Measurements from ENCODE around the gene CRELD2.

The CRELD2 gene

DNA sequence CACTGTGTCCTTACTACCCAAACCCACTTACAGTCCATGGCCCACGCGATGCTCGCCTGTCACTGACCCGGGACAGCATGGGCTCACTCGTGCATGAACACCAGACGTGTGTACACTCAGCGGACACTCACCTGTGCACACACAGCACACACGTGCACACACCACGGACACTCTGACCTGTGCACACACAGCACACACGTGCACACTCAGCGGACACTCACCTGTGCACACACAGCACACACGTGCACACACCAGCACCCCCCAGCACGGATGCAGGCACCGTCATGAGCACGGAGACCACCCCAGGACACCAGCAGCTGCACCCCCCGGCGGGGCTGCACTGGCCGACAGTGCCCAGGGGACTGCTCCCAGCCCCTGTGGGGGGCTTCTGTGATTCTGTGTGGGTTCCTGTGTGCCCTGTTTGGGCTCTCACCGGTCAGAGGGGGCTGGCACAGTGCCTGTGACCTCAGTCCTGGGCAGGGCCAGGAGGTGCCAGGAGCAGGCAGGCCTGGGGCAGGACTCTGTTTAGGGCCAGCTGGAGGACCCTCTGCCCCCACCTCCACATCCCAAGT, 20.2 kb downstream of the CRELD2 start:
- Histone ChIP-seq H2AFZ (ENCODE audit: low read depth, low read length, severe bottlenecking) (no peak overlapping the region), H3K9me2 (replicated peaks; ENCODE audit: insufficient read depth, low read length) (no peaks in the 10 kb centered on the region), H4K20me1 (ENCODE audit: low read depth, low read length) (no peaks in the 10 kb centered on the region), H3K4me2 (ENCODE audit: low read depth, low read length, poor library complexity, severe bottlenecking) (no peak overlapping the region), H3K4me3 (ENCODE audit: insufficient read depth, low read length, poor library complexity, severe bottlenecking) (no peak overlapping the region), H3K27me3 (ENCODE audit: low read length) (no peaks in the 10 kb centered on the region), H3K36me3 (ENCODE audit: low read length) (no peaks in the 10 kb centered on the region), H3F3A (ENCODE audit: insufficient read depth) (no peaks in the 10 kb centered on the region), H3K27ac (ENCODE audit: low read depth, low read length) (no peak overlapping the region), H3K9me3 (ENCODE audit: insufficient read depth, low read length) (no peaks in the 10 kb centered on the region), H3K9ac (ENCODE audit: low read length) (no peak overlapping the region), H3K79me2 (ENCODE audit: insufficient read depth, low read length) (no peaks in the 10 kb centered on the region)
- TF ChIP-seq, protein P1, sequence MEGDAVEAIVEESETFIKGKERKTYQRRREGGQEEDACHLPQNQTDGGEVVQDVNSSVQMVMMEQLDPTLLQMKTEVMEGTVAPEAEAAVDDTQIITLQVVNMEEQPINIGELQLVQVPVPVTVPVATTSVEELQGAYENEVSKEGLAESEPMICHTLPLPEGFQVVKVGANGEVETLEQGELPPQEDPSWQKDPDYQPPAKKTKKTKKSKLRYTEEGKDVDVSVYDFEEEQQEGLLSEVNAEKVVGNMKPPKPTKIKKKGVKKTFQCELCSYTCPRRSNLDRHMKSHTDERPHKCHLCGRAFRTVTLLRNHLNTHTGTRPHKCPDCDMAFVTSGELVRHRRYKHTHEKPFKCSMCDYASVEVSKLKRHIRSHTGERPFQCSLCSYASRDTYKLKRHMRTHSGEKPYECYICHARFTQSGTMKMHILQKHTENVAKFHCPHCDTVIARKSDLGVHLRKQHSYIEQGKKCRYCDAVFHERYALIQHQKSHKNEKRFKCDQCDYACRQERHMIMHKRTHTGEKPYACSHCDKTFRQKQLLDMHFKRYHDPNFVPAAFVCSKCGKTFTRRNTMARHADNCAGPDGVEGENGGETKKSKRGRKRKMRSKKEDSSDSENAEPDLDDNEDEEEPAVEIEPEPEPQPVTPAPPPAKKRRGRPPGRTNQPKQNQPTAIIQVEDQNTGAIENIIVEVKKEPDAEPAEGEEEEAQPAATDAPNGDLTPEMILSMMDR (IDR thresholded peaks at IDR 0.05; ENCODE audit: insufficient read depth, low read length, poor library complexity, severe bottlenecking) = no peak
- TF ChIP-seq EZH2phosphoT487 (conservative IDR thresholded peaks at IDR 0.05; ENCODE audit: low read length) = no peak

GRCh38 chr22:49941507-49942316, 23.3 kb downstream of the CRELD2 start:
- Histone ChIP-seq H3K4me2 (ENCODE audit: low read depth, low read length, poor library complexity, severe bottlenecking) (no peak overlapping the region), H3K27me3 (ENCODE audit: low read length) (no peaks in the 10 kb centered on the region), H3K9ac (ENCODE audit: low read length) (no peak overlapping the region), H2AFZ (ENCODE audit: low read depth, low read length, severe bottlenecking) (no peak overlapping the region), H4K20me1 (ENCODE audit: low read depth, low read length) (no peaks in the 10 kb centered on the region), H3F3A (ENCODE audit: insufficient read depth) (no peaks in the 10 kb centered on the region), H3K27ac (ENCODE audit: low read depth, low read length) (no peak overlapping the region), H3K9me3 (ENCODE audit: insufficient read depth, low read length) (no peaks in the 10 kb centered on the region), H3K79me2 (ENCODE audit: insufficient read depth, low read length) (no peaks in the 10 kb centered on the region), H3K4me3 (ENCODE audit: insufficient read depth, low read length, poor library complexity, severe bottlenecking) (no peak overlapping the region), H3K9me2 (replicated peaks; ENCODE audit: insufficient read depth, low read length) (no peaks in the 10 kb centered on the region), H3K36me3 (ENCODE audit: low read length) (no peaks in the 10 kb centered on the region)
- TF ChIP-seq, protein P1 (IDR thresholded peaks at IDR 0.05; ENCODE audit: insufficient read depth, low read length, poor library complexity, severe bottlenecking) = no peak
- no peak for TF ChIP-seq EZH2phosphoT487 (conservative IDR thresholded peaks at IDR 0.05; ENCODE audit: low read length)

DNA sequence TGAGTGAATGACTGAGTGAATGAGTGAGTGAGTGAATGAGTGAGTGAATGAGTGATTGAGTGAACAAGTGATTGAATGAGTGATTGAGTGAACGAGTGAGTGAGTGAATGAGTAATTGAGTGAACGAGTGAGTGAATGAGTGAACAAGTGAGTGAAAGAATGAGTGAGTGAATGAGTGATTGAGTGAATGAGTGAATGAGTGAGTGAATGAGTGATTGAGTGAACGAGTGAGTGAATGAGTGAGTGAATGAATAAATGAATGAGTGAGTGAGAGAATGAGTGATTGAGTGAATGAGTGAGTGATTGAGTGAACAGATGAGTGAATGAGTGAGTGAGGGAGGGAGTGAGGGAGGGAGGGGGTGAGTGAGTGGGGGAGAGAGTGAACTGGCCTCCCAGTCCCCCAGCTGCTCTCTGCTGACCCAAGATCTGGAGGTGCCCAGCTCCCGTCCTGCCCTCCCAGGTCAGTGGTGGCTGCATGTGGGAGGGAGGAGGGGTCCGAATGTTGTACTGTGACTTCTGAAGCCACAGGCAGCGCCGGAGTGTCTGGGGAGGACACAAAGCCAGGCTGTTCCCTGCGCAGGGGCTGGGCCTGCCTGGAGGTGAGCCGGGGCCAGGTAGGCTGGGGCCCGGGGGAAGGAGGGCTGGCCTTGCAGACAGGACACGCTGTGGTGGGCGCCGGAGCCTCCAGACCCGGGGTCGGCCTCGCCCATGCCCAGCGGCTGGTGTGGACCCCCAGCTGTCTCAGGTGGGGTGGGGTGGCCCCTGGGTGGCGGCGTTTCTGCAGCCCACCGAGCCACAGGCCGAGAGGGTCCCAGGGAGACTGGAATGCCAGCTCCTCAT, 24.4 kb downstream of the CRELD2 start:
- Histone ChIP-seq H3K9me2 (replicated peaks; ENCODE audit: insufficient read depth, low read length) (no peaks in the 10 kb centered on the region), H3K9ac (ENCODE audit: low read length) (no peak overlapping the region), H3K27ac (ENCODE audit: low read depth, low read length) (no peak overlapping the region), H2AFZ (ENCODE audit: low read depth, low read length, severe bottlenecking) (no peak overlapping the region), H3K36me3 (ENCODE audit: low read length) (no peaks in the 10 kb centered on the region), H3K27me3 (ENCODE audit: low read length) (no peaks in the 10 kb centered on the region), H3K4me2 (ENCODE audit: low read depth, low read length, poor library complexity, severe bottlenecking) (no peak overlapping the region), H4K20me1 (ENCODE audit: low read depth, low read length) (no peaks in the 10 kb centered on the region), H3F3A (ENCODE audit: insufficient read depth) (no peaks in the 10 kb centered on the region), H3K9me3 (ENCODE audit: insufficient read depth, low read length) (no peaks in the 10 kb centered on the region), H3K79me2 (ENCODE audit: insufficient read depth, low read length) (no peaks in the 10 kb centered on the region), H3K4me3 (ENCODE audit: insufficient read depth, low read length, poor library complexity, severe bottlenecking) (no peak overlapping the region)
- no peak for TF ChIP-seq EZH2phosphoT487 (conservative IDR thresholded peaks at IDR 0.05; ENCODE audit: low read length)
- TF ChIP-seq, protein P1 (IDR thresholded peaks at IDR 0.05; ENCODE audit: insufficient read depth, low read length, poor library complexity, severe bottlenecking) = no peak

Data from SU-DHL-6 (cell line).